Measurements from ENCODE around the gene ADTRP. TPM values are rescaled to one million over a fixed set of nuclear protein-coding genes. Genes with fewer than 3 reads are reported as not detected.

Gene ADTRP
- polyA plus RNA-seq, 1 donor (not counting 4 experiments of a cell fraction or from before 2014, with no cell fraction given), result 16.7 TPM

GRCh38 chr6:11750682-11751081 is 27.9 kb downstream of the ADTRP start:
- no peaks in the 10 kb centered on the region for H3K27me3 ChIP-seq (ENCODE audit: control insufficient read depth, extremely low read depth, insufficient read depth, low read length)
- H3K27ac ChIP-seq (ENCODE audit: control insufficient read depth, insufficient read depth, low read length), result no peak overlapping the region
- no peak overlapping the region for H3K4me2 ChIP-seq (ENCODE audit: control insufficient read depth, extremely low read depth, insufficient read depth, low read depth, low read length)
- DNase-seq (ENCODE audit: low read depth, low spot score) (no peak), FAIRE-seq (no peak)
- H3K9me1 ChIP-seq (ENCODE audit: control insufficient read depth, extremely low read depth, insufficient read depth, low read length), result no peaks in the 10 kb centered on the region
- H3K9ac ChIP-seq (ENCODE audit: control insufficient read depth, extremely low read depth, insufficient read depth, low read length), result no peak overlapping the region
- peaks cover 20% of the 10 kb centered on the region for H3K4me1 ChIP-seq (ENCODE audit: control insufficient read depth, extremely low read depth, insufficient read depth, low read length)
- H3K79me2 ChIP-seq (ENCODE audit: control insufficient read depth, insufficient read depth, low read length), result no peaks in the 10 kb centered on the region
- dilution Hi-C loops (cut with MboI; ENCODE audit: extremely low pct_ligation_motif_present, low sequenced_read_pairs), result no loop called here
- no peak overlapping the region for H2AFZ ChIP-seq (ENCODE audit: control insufficient read depth, low read length)
- peaks cover 0 to 3% of the 10 kb centered on the region in 2 experiments for H3K36me3 ChIP-seq (ENCODE audit: control insufficient read depth in 2 of 2, extremely low read depth in 1 of 2, insufficient read depth in 2 of 2, low read length in 2 of 2)
- no peaks in the 10 kb centered on the region for H3K9me3 ChIP-seq (ENCODE audit: control insufficient read depth, low read depth, low read length)
- no peaks in the 10 kb centered on the region for H4K20me1 ChIP-seq (ENCODE audit: control insufficient read depth, extremely low read depth, insufficient read depth, low read length)
- no peak for TF ChIP-seq EZH2 (IDR thresholded peaks at IDR 0.05; ENCODE audit: low read length)
- no peak for TF ChIP-seq CTCF (optimal IDR thresholded peaks at IDR 0.05 in 1 of 3, IDR thresholded peaks at IDR 0.05 in 1 of 3, conservative IDR thresholded peaks at IDR 0.05 in 1 of 3; ENCODE audit: extremely low read depth in 1 of 3, insufficient read depth in 2 of 3, low read length in 3 of 3)
- H3K4me3 ChIP-seq (ENCODE audit: control insufficient read depth in 2 of 3, extremely low read depth in 1 of 3, insufficient read depth in 2 of 3, low read depth in 1 of 3, low read length in 3 of 3), result no peak overlapping the region

- FAIRE-seq, result no peak
Measured at GRCh38 chr6:11748591-11749210, 29.9 kb downstream of the ADTRP start.

More at GRCh38 chr6:11748591-11749210, 29.9 kb downstream of the ADTRP start:
- Histone ChIP-seq H3K36me3 (ENCODE audit: control insufficient read depth in 2 of 2, extremely low read depth in 1 of 2, insufficient read depth in 2 of 2, low read length in 2 of 2) (peaks cover 0 to 5% of the 10 kb centered on the region in 2 experiments), H3K4me2 (ENCODE audit: control insufficient read depth, extremely low read depth, insufficient read depth, low read depth, low read length) (no peak overlapping the region), H3K27ac (ENCODE audit: control insufficient read depth, insufficient read depth, low read length) (no peak overlapping the region), H3K4me3 (ENCODE audit: control insufficient read depth in 2 of 3, extremely low read depth in 1 of 3, insufficient read depth in 2 of 3, low read depth in 1 of 3, low read length in 3 of 3) (no peak overlapping the region), H3K9ac (ENCODE audit: control insufficient read depth, extremely low read depth, insufficient read depth, low read length) (no peak overlapping the region), H2AFZ (ENCODE audit: control insufficient read depth, low read length) (no peak overlapping the region), H3K9me1 (ENCODE audit: control insufficient read depth, extremely low read depth, insufficient read depth, low read length) (no peaks in the 10 kb centered on the region), H3K4me1 (ENCODE audit: control insufficient read depth, extremely low read depth, insufficient read depth, low read length) (peaks cover 2% of the 10 kb centered on the region), H3K79me2 (ENCODE audit: control insufficient read depth, insufficient read depth, low read length) (no peaks in the 10 kb centered on the region), H3K9me3 (ENCODE audit: control insufficient read depth, low read depth, low read length) (no peaks in the 10 kb centered on the region), H4K20me1 (ENCODE audit: control insufficient read depth, extremely low read depth, insufficient read depth, low read length) (no peaks in the 10 kb centered on the region), H3K27me3 (ENCODE audit: control insufficient read depth, extremely low read depth, insufficient read depth, low read length) (no peaks in the 10 kb centered on the region)
- DNase-seq (ENCODE audit: low read depth, low spot score), result no peak
- dilution Hi-C loops (cut with MboI; ENCODE audit: extremely low pct_ligation_motif_present, low sequenced_read_pairs), result no loop called here
- peak in 1 of 3 experiments; percentile 15 for TF ChIP-seq CTCF (optimal IDR thresholded peaks at IDR 0.05 in 1 of 3, IDR thresholded peaks at IDR 0.05 in 1 of 3, conservative IDR thresholded peaks at IDR 0.05 in 1 of 3; ENCODE audit: extremely low read depth in 1 of 3, insufficient read depth in 2 of 3, low read length in 3 of 3)
- no peak for TF ChIP-seq EZH2 (IDR thresholded peaks at IDR 0.05; ENCODE audit: low read length)
